ENCODE measurements around the gene TLCD1.

TLCD1 gene

GRCh38 chr17:28743243-28744103 lies 17.4 kb upstream of the TLCD1 start, which contains the start of gene TRAF4 (continued):
- TF ChIP-seq, protein P1, sequence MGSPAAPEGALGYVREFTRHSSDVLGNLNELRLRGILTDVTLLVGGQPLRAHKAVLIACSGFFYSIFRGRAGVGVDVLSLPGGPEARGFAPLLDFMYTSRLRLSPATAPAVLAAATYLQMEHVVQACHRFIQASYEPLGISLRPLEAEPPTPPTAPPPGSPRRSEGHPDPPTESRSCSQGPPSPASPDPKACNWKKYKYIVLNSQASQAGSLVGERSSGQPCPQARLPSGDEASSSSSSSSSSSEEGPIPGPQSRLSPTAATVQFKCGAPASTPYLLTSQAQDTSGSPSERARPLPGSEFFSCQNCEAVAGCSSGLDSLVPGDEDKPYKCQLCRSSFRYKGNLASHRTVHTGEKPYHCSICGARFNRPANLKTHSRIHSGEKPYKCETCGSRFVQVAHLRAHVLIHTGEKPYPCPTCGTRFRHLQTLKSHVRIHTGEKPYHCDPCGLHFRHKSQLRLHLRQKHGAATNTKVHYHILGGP (tag by site-specific recombination; IDR thresholded peaks at IDR 0.05) = no peak
- TF ChIP-seq HIC1 (tag by site-specific recombination; IDR thresholded peaks at IDR 0.05) (peak; percentile 18; the same call in 1 of the 2 replicates), ZNF221 (tag by site-specific recombination; IDR thresholded peaks at IDR 0.05; ENCODE audit: borderline replicate concordance) (no peak), SP3 (tag by site-specific recombination; IDR thresholded peaks at IDR 0.05) (peak; percentile 58), ZNF629 (tag by site-specific recombination; IDR thresholded peaks at IDR 0.05) (peak; percentile 68; the same call in 1 of the 2 replicates), KLF7 (tag by site-specific recombination; IDR thresholded peaks at IDR 0.05; ENCODE audit: borderline replicate concordance) (peak; percentile 81; the same call in 1 of the 2 replicates), ZNF514 (tag by site-specific recombination; IDR thresholded peaks at IDR 0.05) (no peak), ZNF341 (tag by site-specific recombination; IDR thresholded peaks at IDR 0.05; ENCODE audit: low read depth) (peak; percentile 96), ZNF529 (tag by site-specific recombination; IDR thresholded peaks at IDR 0.05; ENCODE audit: insufficient replicate concordance) (no peak), SALL2 (tag by site-specific recombination; IDR thresholded peaks at IDR 0.05; ENCODE audit: borderline replicate concordance) (no peak), TCF7L2 (IDR thresholded peaks at IDR 0.05; ENCODE audit: borderline replicate concordance, low read depth, low read length) (peak; percentile 80; the same call in 1 of the 2 replicates), CTCF (tag by site-specific recombination; IDR thresholded peaks at IDR 0.05) (0 out of 2 replicates have a peak, but pooled peaks have one; percentile 3), ZSCAN30 (tag by site-specific recombination; IDR thresholded peaks at IDR 0.05) (peak; percentile 60), MYNN (tag by site-specific recombination; IDR thresholded peaks at IDR 0.05; ENCODE audit: borderline replicate concordance) (peak; percentile 94), RBAK (tag by site-specific recombination; IDR thresholded peaks at IDR 0.05) (no peak), KLF17 (tag by site-specific recombination; IDR thresholded peaks at IDR 0.05) (peak; percentile 63), ZNF391 (tag by site-specific recombination; IDR thresholded peaks at IDR 0.05; ENCODE audit: borderline replicate concordance, low read depth) (0 out of 2 replicates have a peak, but pooled peaks have one; percentile 42), PRDM4 (tag by site-specific recombination; IDR thresholded peaks at IDR 0.05) (peak; percentile 93)
- TF ChIP-seq, protein P2, sequence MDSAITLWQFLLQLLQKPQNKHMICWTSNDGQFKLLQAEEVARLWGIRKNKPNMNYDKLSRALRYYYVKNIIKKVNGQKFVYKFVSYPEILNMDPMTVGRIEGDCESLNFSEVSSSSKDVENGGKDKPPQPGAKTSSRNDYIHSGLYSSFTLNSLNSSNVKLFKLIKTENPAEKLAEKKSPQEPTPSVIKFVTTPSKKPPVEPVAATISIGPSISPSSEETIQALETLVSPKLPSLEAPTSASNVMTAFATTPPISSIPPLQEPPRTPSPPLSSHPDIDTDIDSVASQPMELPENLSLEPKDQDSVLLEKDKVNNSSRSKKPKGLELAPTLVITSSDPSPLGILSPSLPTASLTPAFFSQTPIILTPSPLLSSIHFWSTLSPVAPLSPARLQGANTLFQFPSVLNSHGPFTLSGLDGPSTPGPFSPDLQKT (IDR thresholded peaks at IDR 0.05; ENCODE audit: borderline replicate concordance, low read depth, low read length) = peak; percentile 74; the same call in 1 of the 2 replicates
- TF ChIP-seq, protein P3, sequence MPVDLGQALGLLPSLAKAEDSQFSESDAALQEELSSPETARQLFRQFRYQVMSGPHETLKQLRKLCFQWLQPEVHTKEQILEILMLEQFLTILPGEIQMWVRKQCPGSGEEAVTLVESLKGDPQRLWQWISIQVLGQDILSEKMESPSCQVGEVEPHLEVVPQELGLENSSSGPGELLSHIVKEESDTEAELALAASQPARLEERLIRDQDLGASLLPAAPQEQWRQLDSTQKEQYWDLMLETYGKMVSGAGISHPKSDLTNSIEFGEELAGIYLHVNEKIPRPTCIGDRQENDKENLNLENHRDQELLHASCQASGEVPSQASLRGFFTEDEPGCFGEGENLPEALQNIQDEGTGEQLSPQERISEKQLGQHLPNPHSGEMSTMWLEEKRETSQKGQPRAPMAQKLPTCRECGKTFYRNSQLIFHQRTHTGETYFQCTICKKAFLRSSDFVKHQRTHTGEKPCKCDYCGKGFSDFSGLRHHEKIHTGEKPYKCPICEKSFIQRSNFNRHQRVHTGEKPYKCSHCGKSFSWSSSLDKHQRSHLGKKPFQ (tag by site-specific recombination; IDR thresholded peaks at IDR 0.05) = peak; percentile 29; the same call in 1 of the 2 replicates
- TF ChIP-seq, protein P4, sequence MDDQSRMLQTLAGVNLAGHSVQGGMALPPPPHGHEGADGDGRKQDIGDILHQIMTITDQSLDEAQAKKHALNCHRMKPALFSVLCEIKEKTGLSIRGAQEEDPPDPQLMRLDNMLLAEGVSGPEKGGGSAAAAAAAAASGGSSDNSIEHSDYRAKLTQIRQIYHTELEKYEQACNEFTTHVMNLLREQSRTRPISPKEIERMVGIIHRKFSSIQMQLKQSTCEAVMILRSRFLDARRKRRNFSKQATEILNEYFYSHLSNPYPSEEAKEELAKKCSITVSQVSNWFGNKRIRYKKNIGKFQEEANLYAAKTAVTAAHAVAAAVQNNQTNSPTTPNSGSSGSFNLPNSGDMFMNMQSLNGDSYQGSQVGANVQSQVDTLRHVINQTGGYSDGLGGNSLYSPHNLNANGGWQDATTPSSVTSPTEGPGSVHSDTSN (CRISPR knock-in tag; IDR thresholded peaks at IDR 0.05) = peak; percentile 75; the same call in 1 of the 2 replicates
